GM12878 (cell line): ENCODE data around the gene MYCN. TPM values are rescaled to one million over a fixed set of nuclear protein-coding genes. Genes with fewer than 3 reads are reported as not detected.

ENCODE experiments used
- ATAC-seq: fragments of 200-7000 bp; cut with Tn5 transposase; 3 replicates; pipeline ENCODE4 v1.9.1; 2020; ENCODE audit warnings: mild to moderate bottlenecking, moderate library complexity
- BruUV-seq: library from RNA; stranded (reverse); fragments of 400-500 nt; replicated peaks from 2 replicates; lab custom pipeline; 2021; lab: Mats Ljungman, UMichigan
- CTCF ChIA-PET: fragments of 300-600 bp; sonication (Branson Sonifier 250); formaldehyde crosslinking; extraction: SDS; loops from one replicate; lab custom pipeline; 2021; ENCODE audit warnings: inconsistent platforms; lab: Yijun Ruan, JAX
- POLR2A ChIA-PET: fragments of 350-600 bp; formaldehyde crosslinking; extraction: SDS; loops from one replicate; lab custom pipeline; 2021; ENCODE audit warnings: inconsistent platforms; lab: Charles Lee
- RAD21 ChIA-PET: fragments of 300-600 bp; sonication (Branson Sonifier 250); formaldehyde crosslinking; loops from one replicate; lab custom pipeline; 2023; ENCODE audit warnings: antibody characterized with exemption; ENCODE audit not compliant: unreplicated experiment; lab: Charles Lee
- SMC1A ChIA-PET: fragments of 300-600 bp; sonication (Branson Sonifier 250); formaldehyde crosslinking; loops from one replicate; lab custom pipeline; 2023; ENCODE audit not compliant: unreplicated experiment, uncharacterized antibody; lab: Charles Lee
- DNase-seq: peaks from one replicate; pipeline ENCODE4 v3.0.0-alpha.2; 2011; ENCODE audit warnings: low read depth, low spot score
- FAIRE-seq: peaks from 3 replicates; lab custom pipeline; 2011; peaks lifted over from hg19 to GRCh38; lab: Jason Lieb, UNC
- H2AFZ ChIP-seq: 2 replicates; pipeline ENCODE4 v1.6.0; 2011; ENCODE audit warnings: low read depth, low read length, control low read depth; ENCODE audit not compliant: control insufficient read depth
- H3K27ac ChIP-seq: 2 replicates; pipeline ENCODE4 v1.5.1; 2011; ENCODE audit warnings: control low read depth; ENCODE audit not compliant: control insufficient read depth, insufficient read depth
- H3K27me3 ChIP-seq, 2 experiments: replicated peaks in 1 of 2; 2 replicates each; pipeline versions ENCODE4 v1.6.0 to v1.6.1; 2011; ENCODE audit warnings: low read length in 1 of 2; ENCODE audit not compliant: control insufficient read depth in 2 of 2, insufficient read depth in 2 of 2
- H3K36me3 ChIP-seq, 2 experiments: 2 replicates each; pipeline ENCODE4 v1.5.1; 2011; ENCODE audit warnings: low read length in 1 of 2; ENCODE audit not compliant: control insufficient read depth in 2 of 2, insufficient read depth in 2 of 2
- H3K4me1 ChIP-seq: 2 replicates; pipeline ENCODE4 v1.6.1; 2011; ENCODE audit warnings: mild to moderate bottlenecking, low read length, moderate library complexity, mixed read lengths; ENCODE audit not compliant: control insufficient read depth, insufficient read depth
- H3K4me2 ChIP-seq: 2 replicates; pipeline ENCODE4 v1.6.0; 2011; ENCODE audit warnings: control low read depth; ENCODE audit not compliant: control insufficient read depth, insufficient read depth
- H3K4me3 ChIP-seq: fragments of 200-600 bp; sonication (generic); 2 replicates; pipeline ENCODE4 v1.5.1; 2016
- H3K79me2 ChIP-seq: 2 replicates; pipeline ENCODE4 v1.6.0; 2011; ENCODE audit warnings: low read length; ENCODE audit not compliant: control insufficient read depth, insufficient read depth
- H3K9ac ChIP-seq: 2 replicates; pipeline ENCODE4 v1.8.0; 2011; ENCODE audit warnings: low read length, control low read depth, mixed read lengths; ENCODE audit not compliant: control insufficient read depth, insufficient read depth
- H3K9me3 ChIP-seq: replicated peaks from 3 replicates; pipeline ENCODE4 v1.5.1; 2011; ENCODE audit warnings: mild to moderate bottlenecking, low read length; ENCODE audit not compliant: control insufficient read depth, insufficient read depth
- H4K20me1 ChIP-seq: 2 replicates; pipeline ENCODE4 v1.6.0; 2011; ENCODE audit not compliant: control insufficient read depth, insufficient read depth
- CBX3 ChIP-seq: fragments of 200-600 bp; sonication (generic); IDR thresholded peaks from 2 replicates; pipeline ENCODE4 v1.6.1; 2016; ENCODE audit warnings: low read depth, borderline replicate concordance
- EZH2 ChIP-seq: IDR thresholded peaks from 2 replicates; pipeline ENCODE4 v1.6.1; 2012; ENCODE audit warnings: low read depth, mild to moderate bottlenecking, control low read depth, inconsistent platforms, low read length, borderline replicate concordance; ENCODE audit not compliant: control insufficient read depth
- NR2C2 ChIP-seq: IDR thresholded peaks from 2 replicates; pipeline ENCODE4 v1.6.1; 2011; ENCODE audit warnings: borderline replicate concordance, low read depth; ENCODE audit not compliant: control insufficient read depth, insufficient read length
- WGBS: methylation state at CpG from one replicate; pipeline ENCODE4 v1.1.6; 2016; ENCODE audit warnings: low lambda C conversion rate; ENCODE audit not compliant: insufficient replicate concordance, insufficient coverage; ENCODE audit errors: missing lambda C conversion rate; 5-methylcytosine and 5-hydroxymethylcytosine counted together
- in situ Hi-C: fragments of 300-500 bp; cut with MboI; formaldehyde crosslinking; loops from 9 replicates; pipeline ENCODE4 v1.14.3; 2018; ENCODE audit warnings: mixed read lengths
- intact Hi-C: fragments of 100-400 bp; cut with micrococcal nuclease; formaldehyde crosslinking; loops from one replicate; pipeline ENCODE4 v1.14.2; 2022; ENCODE audit not compliant: unreplicated experiment
- polyA plus RNA-seq, 11 experiments: library from polyadenylated mRNA; depleted of rRNA in 4 of 11; unstranded in 6 of 11; stranded (reverse) in 5 of 11; fragments of >200 nt; fragmentation: Nextera tagmentation in 4 of 11; fragmentation: Illumina TruSeq in 1 of 11; extraction: Ambion mirVana in 4 of 11; extraction: Trizol in 1 of 11; gene quantifications; 1 replicate in 1 of 11; 2 replicates in 10 of 11; pipeline versions ENCODE4 v1.2.1 to v1.2.3, GENCODE V29; 2011 to 2016; ENCODE audit warnings: inconsistent platforms in 2 of 11, missing spikeins in 2 of 11, low read depth in 1 of 11
- total RNA-seq, 4 experiments: library from RNA; depleted of rRNA in 3 of 4; stranded (reverse); fragments of >200 nt in 3 of 4; fragmentation: Illumina TruSeq in 1 of 4; extraction: Trizol in 1 of 4; gene quantifications; 2 replicates each; pipeline versions ENCODE4 v1.2.1 to v1.2.3, GENCODE V29; 2013 to 2021
- TF ChIP-seq, protein P1 (sequence below): fragments of 150-350 bp; IDR thresholded peaks from 2 replicates; pipeline ENCODE4 v1.6.1; 2016; ENCODE audit warnings: low read depth, low read length
- TF ChIP-seq, protein P2 (sequence below): fragments of 450-650 bp; conservative IDR thresholded peaks from 2 replicates; pipeline ENCODE4 v1.6.1; 2017; ENCODE audit warnings: mild to moderate bottlenecking, moderate library complexity

Gene MYCN
- total and polyA plus RNA-seq, 10 of the 15 experiments (the other 5 are each of a cell fraction or from before 2014, with no cell fraction given), result not detected

DNA sequence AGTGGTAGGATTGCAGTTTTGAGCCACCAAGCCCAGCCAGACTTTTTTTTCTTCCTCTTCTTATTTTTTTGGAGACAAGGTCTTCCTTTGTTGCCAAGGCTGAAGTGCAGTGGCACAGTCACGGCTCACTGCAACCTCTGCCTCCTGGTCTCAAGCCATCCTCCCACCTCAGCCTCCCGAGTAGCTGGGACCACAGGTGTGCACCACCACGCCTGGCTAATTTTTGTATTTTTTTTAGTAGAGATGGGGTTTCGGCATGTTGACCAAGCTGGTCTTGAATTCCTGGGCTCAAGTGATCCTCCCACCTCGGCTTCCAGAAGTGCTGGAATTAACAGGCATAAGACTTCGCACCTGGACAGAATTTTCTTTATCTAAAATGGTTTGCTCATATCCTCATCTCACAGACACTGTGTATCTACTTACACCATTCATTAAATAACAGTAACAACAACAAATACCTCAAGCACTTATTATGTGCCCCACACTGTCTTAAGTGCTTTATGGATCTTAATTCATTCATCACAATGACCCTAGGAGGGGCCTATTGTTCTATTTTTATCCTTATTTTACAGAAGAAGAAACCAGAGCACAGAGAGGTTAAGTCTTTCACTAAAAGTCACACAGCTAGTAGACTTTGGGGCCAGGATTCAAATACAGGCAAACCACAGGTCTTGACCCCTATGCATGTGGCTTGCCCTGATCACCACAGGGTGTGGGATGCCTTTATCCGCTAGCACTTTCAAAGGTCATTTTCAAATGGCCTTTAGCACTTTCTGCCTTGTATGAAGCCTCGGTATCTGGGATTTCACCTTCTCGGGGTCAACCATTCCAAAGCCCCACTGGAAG is 39.6 kb downstream of the MYCN start:
- ChIA-PET SMC1A (no interaction called here), RAD21 (no interaction called here), POLR2A (no interaction called here), CTCF (no interaction called here)
- Histone ChIP-seq H4K20me1 (no peaks in the 10 kb centered on the region), H3K9ac (no peak overlapping the region), H3K4me3 (no peak overlapping the region), H3K36me3 (no peaks in the 10 kb centered on the region), H3K27me3 (0 out of 4 replicates have a peak, but pooled peaks cover 0 to 2% of the 10 kb centered on the region in 2 experiments), H3K79me2 (no peaks in the 10 kb centered on the region), H3K4me1 (no peaks in the 10 kb centered on the region), H3K9me3 (no peaks in the 10 kb centered on the region), H2AFZ (no peak overlapping the region), H3K4me2 (no peak overlapping the region), H3K27ac (no peak overlapping the region)
- intact Hi-C loops, result no loop called here
- BruUV-seq, result no TSS peak
- in situ Hi-C loops, result no loop called here
- TF ChIP-seq, protein P1, sequence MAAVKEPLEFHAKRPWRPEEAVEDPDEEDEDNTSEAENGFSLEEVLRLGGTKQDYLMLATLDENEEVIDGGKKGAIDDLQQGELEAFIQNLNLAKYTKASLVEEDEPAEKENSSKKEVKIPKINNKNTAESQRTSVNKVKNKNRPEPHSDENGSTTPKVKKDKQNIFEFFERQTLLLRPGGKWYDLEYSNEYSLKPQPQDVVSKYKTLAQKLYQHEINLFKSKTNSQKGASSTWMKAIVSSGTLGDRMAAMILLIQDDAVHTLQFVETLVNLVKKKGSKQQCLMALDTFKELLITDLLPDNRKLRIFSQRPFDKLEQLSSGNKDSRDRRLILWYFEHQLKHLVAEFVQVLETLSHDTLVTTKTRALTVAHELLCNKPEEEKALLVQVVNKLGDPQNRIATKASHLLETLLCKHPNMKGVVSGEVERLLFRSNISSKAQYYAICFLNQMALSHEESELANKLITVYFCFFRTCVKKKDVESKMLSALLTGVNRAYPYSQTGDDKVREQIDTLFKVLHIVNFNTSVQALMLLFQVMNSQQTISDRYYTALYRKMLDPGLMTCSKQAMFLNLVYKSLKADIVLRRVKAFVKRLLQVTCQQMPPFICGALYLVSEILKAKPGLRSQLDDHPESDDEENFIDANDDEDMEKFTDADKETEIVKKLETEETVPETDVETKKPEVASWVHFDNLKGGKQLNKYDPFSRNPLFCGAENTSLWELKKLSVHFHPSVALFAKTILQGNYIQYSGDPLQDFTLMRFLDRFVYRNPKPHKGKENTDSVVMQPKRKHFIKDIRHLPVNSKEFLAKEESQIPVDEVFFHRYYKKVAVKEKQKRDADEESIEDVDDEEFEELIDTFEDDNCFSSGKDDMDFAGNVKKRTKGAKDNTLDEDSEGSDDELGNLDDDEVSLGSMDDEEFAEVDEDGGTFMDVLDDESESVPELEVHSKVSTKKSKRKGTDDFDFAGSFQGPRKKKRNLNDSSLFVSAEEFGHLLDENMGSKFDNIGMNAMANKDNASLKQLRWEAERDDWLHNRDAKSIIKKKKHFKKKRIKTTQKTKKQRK, result no peak
- TF ChIP-seq NR2C2, result no peak
- no peak for TF ChIP-seq CBX3
- TF ChIP-seq, protein P2, sequence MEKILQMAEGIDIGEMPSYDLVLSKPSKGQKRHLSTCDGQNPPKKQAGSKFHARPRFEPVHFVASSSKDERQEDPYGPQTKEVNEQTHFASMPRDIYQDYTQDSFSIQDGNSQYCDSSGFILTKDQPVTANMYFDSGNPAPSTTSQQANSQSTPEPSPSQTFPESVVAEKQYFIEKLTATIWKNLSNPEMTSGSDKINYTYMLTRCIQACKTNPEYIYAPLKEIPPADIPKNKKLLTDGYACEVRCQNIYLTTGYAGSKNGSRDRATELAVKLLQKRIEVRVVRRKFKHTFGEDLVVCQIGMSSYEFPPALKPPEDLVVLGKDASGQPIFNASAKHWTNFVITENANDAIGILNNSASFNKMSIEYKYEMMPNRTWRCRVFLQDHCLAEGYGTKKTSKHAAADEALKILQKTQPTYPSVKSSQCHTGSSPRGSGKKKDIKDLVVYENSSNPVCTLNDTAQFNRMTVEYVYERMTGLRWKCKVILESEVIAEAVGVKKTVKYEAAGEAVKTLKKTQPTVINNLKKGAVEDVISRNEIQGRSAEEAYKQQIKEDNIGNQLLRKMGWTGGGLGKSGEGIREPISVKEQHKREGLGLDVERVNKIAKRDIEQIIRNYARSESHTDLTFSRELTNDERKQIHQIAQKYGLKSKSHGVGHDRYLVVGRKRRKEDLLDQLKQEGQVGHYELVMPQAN, result no peak
- TF ChIP-seq EZH2, result no peak
- DNase-seq (no peak), ATAC-seq (no peak), FAIRE-seq (no peak)
- 18% methylated on average over 9 of the region's 9 CpGs for WGBS
